Measurements from ENCODE around the gene JCAD. TPM values are rescaled to one million over a fixed set of nuclear protein-coding genes. Genes with fewer than 3 reads are reported as not detected.

The JCAD gene
- total and polyA plus RNA-seq, 9 of the 15 experiments (the other 6 are each of a cell fraction or from before 2014, with no cell fraction given), result not detected

GRCh38 chr10:30018496-30018895 is 40.9 kb downstream of the JCAD start:
- Histone ChIP-seq H3K9ac (ENCODE audit: insufficient read depth in 1 of 2, low read depth in 2 of 2, low read length in 2 of 2) (no peak overlapping the region), H3K9me1 (ENCODE audit: control insufficient read depth, insufficient read depth, low read length) (no peaks in the 10 kb centered on the region), H3K4me1 (replicated peaks in 1 of 2; ENCODE audit: control insufficient read depth in 2 of 2, insufficient read depth in 2 of 2, low read length in 2 of 2) (no peaks in the 10 kb centered on the region), H3K36me3 (ENCODE audit: control insufficient read depth, insufficient read depth, low read length) (no peaks in the 10 kb centered on the region), H3K27me3 (ENCODE audit: control insufficient read depth in 2 of 2, insufficient read depth in 2 of 2, low read length in 2 of 2) (peaks cover 31% of the 10 kb centered on the region in 2 experiments; a peak in 4 of 5 replicates), H4K20me1 (replicated peaks; ENCODE audit: control insufficient read depth, insufficient read depth, low read length) (0 out of 2 replicates have a peak, but pooled peaks cover 3% of the 10 kb centered on the region), H3K9me3 (replicated peaks; ENCODE audit: control insufficient read depth, insufficient read depth, low read depth, low read length) (no peaks in the 10 kb centered on the region), H3K27ac (ENCODE audit: extremely low read depth, low read depth, low read length) (no peak overlapping the region), H3K79me2 (ENCODE audit: control insufficient read depth, insufficient read depth, low read length) (no peaks in the 10 kb centered on the region), H3K4me3 (no peak overlapping the region), H3K4me2 (ENCODE audit: insufficient read depth, low read length) (no peak overlapping the region), H2AFZ (ENCODE audit: low read depth, low read length) (no peak overlapping the region)
- no peak for TF ChIP-seq SMARCA5 (IDR thresholded peaks at IDR 0.05)
- no peak for TF ChIP-seq FOXP4 (CRISPR knock-in tag; IDR thresholded peaks at IDR 0.05; ENCODE audit: borderline replicate concordance)
- no peak for TF ChIP-seq RBM22 (IDR thresholded peaks at IDR 0.05; ENCODE audit: low read depth, low read length, poor library complexity, severe bottlenecking)
- 0 out of 6 replicates have a peak, but pooled peaks of 1 of the 3 experiments have one; percentile 2 for TF ChIP-seq CTCF (IDR thresholded peaks at IDR 0.05 in 2 of 3, conservative IDR thresholded peaks at IDR 0.05 in 1 of 3; ENCODE audit: insufficient read depth in 2 of 3, low read depth in 1 of 3, low read length in 3 of 3)
- no peak for TF ChIP-seq NFATC3 (IDR thresholded peaks at IDR 0.05)
- TF ChIP-seq RAD51 (IDR thresholded peaks at IDR 0.05; ENCODE audit: borderline replicate concordance, low read depth), result no peak
- ATAC-seq (no peak), DNase-seq (ENCODE audit: extremely low read depth in 1 of 4, low spot score in 3 of 4) (no peak), FAIRE-seq (no peak)
- in situ Hi-C loops (cut with MboI), result no loop called here
- intact Hi-C loops (cut with micrococcal nuclease), result loop anchor here (10.0 kb wide), 1 partner anchor 166 kb away; no protein-coding TSS in a partner anchor
- BruUV-seq (replicated peaks), result no TSS peak
- ChIA-PET CTCF (ENCODE audit: low intra/inter-chr PET ratio) (no interaction called here), POLR2A (interaction anchor here (0.8 kb wide), 1 partner anchor 68 kb away, joined by 3 read pairs; no protein-coding TSS in a partner anchor)
- 2% methylated on average over 6 of the region's 6 CpGs for WGBS (ENCODE audit: insufficient coverage, low coverage, missing lambda C conversion rate)

Data from K562 (cell line).